ENCODE data around the gene FLAD1. TPM values are rescaled to one million over a fixed set of nuclear protein-coding genes. Genes with fewer than 3 reads are reported as not detected.

The FLAD1 gene
- total RNA-seq, 5 donors from 2014 or later (not counting 1 experiment from before 2014, with no cell fraction given) = 32.8 to 64.3 (median 53.4) TPM

DNA sequence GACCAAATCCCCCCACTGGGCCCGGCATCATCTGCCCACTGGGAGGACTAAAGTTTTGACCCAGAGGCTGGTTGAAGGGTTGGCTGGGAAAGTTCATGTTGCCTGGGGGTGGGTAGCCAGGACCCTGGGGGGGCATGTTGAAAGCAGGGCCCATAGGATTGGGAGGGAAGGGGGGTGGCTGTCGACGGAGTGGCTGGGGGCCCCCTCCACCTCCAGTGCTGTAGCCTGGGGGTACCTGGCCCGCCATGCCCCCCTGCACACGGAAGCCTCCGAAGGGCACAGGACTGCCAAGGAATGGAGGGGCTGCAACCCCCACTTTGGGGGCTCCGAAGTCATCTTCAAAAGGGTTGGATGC, 23.7 kb upstream of the FLAD1 start:
- 90% methylated on average over 2 of the region's 7 CpGs for WGBS (ENCODE audit: insufficient coverage)
- Histone ChIP-seq H3K27ac (ENCODE audit: low read length) (no peak overlapping the region), H3K4me3 (ENCODE audit: control insufficient read depth in 1 of 2, extremely low read depth in 1 of 2, low read length in 1 of 2) (no peak overlapping the region), H3K9me3 (no peaks in the 10 kb centered on the region), H3K27me3 (replicated peaks in 1 of 2; ENCODE audit: control insufficient read depth in 2 of 2, extremely low read depth in 1 of 2, insufficient read depth in 2 of 2, low read length in 1 of 2) (no peaks in the 10 kb centered on the region), H3K36me3 (ENCODE audit: control insufficient read depth in 2 of 2, extremely low read depth in 1 of 2, insufficient read depth in 1 of 2, low read length in 1 of 2) (peaks cover 17 to 40% of the 10 kb centered on the region in 2 donors), H3K4me1 (ENCODE audit: control insufficient read depth in 1 of 2, extremely low read depth in 1 of 2, insufficient read depth in 2 of 2, low read length in 2 of 2) (peaks cover 29 to 68% of the 10 kb centered on the region in 2 experiments)
- peaks cover 12% of the 10 kb centered on the region for H3K36me3 Mint-ChIP-seq
- peak overlapping the region; percentile 31 to 86 (median 34) for H3K4me3 Mint-ChIP-seq
- no peaks in the 10 kb centered on the region for H3K27me3 Mint-ChIP-seq
- no peak for DNase-seq
- ATAC-seq (replicated peaks in 1 of 4) = no peak
- no peaks in the 10 kb centered on the region for H3K9me3 Mint-ChIP-seq
- peaks cover 55 to 65% (median 61%) of the 10 kb centered on the region in 3 donors for H3K4me1 Mint-ChIP-seq
- CTCF ChIA-PET = no interaction called here
- POLR2A ChIA-PET = interaction anchor here (0.6 to 0.7 kb wide), 2 partner anchors 12 to 13 kb away, joined by 3 to 9 read pairs; no protein-coding TSS in a partner anchor
- H3K27ac Mint-ChIP-seq = peak overlapping the region; percentile 57 to 95

DNA sequence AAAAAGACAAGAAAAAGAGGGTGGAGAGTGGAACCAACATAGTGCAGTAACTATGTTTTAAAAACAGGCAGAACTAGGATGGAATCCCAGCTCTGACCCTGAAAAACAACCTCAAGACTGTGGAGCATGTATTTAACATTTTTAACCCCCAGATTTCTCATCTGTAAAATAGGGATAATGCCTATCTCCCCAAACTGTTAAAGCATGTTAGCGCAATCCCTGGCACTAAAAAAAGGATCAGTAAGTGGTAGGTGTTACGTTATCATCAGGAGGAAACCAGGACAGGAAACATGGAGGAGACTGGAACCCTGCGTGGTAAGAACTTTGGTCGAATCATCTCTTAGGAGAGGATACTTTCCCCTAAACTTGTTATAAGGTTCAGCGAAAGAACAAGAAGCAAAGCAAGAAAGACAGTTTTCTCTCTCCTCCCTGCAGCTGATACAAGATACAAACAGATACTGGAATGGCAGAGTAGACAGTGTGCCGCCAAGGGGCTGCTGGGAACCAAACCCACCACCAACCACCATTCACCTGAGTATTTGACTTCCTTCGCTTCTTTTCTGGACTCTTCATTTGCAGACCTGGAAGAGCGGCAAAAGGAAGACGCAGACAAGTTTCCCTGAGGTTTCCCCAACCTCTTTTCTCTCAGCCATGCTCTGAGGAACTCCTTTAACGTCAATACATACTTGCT, 22.6 kb upstream of the FLAD1 start:
- Mint-ChIP-seq H3K4me1 (peaks cover 48 to 55% (median 49%) of the 10 kb centered on the region in 3 donors), H3K27me3 (no peaks in the 10 kb centered on the region), H3K4me3 (peak overlapping the region; percentile 86 to 93 (median 92)), H3K36me3 (peaks cover 19% of the 10 kb centered on the region), H3K9me3 (no peaks in the 10 kb centered on the region), H3K27ac (peak overlapping the region; percentile 95)
- Histone ChIP-seq H3K4me1 (ENCODE audit: control insufficient read depth in 1 of 2, extremely low read depth in 1 of 2, insufficient read depth in 2 of 2, low read length in 2 of 2) (peaks cover 24 to 62% of the 10 kb centered on the region in 2 experiments), H3K4me3 (ENCODE audit: control insufficient read depth in 1 of 2, extremely low read depth in 1 of 2, low read length in 1 of 2) (peak overlapping the region; percentile 69 to 74), H3K27ac (ENCODE audit: low read length) (peak overlapping the region; percentile 82), H3K9me3 (no peaks in the 10 kb centered on the region), H3K36me3 (ENCODE audit: control insufficient read depth in 2 of 2, extremely low read depth in 1 of 2, insufficient read depth in 1 of 2, low read length in 1 of 2) (peaks cover 17 to 49% of the 10 kb centered on the region in 2 donors), H3K27me3 (replicated peaks in 1 of 2; ENCODE audit: control insufficient read depth in 2 of 2, extremely low read depth in 1 of 2, insufficient read depth in 2 of 2, low read length in 1 of 2) (no peaks in the 10 kb centered on the region)
- ChIA-PET POLR2A (interaction anchor here (0.6 to 1.3 kb wide), 5 partner anchors 10 to 53 kb away, joined by 3 to 7 read pairs (median 4); partner anchors contain the start of gene SHC1 (in 1 of the 2)), CTCF (interaction anchor here (0.7 to 2.2 kb wide), 9 partner anchors 13 to 125 kb away, joined by 3 to 8 read pairs (median 4); partner anchors contain the start of genes FLAD1 (in 1 of the 2) and PMVK (in 1 of the 2))
- ATAC-seq (replicated peaks in 1 of 4) = no peak
- peak in 1 of 35 experiments; percentile 36 for DNase-seq
- WGBS (ENCODE audit: insufficient coverage) = 10% methylated on average over 2 of the region's 10 CpGs

DNA sequence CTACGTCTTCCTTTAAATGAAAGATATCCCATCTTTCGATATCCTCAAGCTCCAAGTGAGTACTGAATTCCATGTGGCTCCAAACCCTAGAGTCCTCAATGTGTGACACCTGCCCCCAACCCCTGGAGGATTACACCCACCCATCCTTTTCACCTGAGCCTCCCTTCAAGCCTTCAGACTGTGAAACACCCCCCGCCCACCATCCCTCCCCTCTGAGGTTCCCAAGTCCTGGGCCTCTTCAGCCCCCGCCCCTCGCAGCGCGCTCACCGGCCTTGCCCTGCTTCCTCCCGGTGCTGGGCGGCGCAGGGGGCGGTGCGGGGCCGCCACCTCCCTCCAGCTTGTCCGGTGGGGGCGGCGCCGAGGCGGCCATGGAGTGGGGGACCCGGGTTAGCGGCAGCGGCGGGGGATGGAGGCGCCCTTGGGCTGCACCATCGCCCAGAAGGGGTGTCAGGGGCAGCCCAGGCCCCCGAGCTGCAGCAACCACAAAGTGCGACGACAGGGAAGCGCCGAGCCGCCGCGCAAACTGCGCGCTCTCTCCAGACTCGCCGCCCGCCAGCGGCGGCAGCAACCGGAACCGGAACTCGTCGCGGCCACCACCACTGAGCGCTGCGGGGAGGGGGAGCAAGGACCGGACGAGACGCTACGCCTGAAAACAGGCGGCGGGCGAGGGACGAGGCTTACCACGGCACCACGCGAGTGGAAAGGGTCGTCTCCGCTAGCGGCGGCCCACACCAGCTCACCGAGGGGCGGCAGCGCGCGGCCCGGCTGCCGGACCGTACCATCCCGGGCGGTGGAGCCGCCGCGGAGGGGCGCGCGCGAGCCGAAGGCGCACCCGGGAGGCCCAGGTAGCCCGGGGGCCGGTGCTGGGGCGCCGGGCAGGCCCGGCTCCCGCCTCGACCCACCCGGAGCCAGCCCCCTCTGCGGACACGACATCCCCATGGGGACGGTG, 21.7 kb upstream of the FLAD1 start, which contains the start of gene PYGO2:
PYGO2 (minus strand) TSS at position 576 of the 949 bp plus-strand sequence; CDS start at position 370, 206 bp downstream.
- DNase-seq = peak; percentile 57 to 87 (median 72)
- POLR2A ChIA-PET = interaction anchor here (0.6 to 1.3 kb wide), 7 partner anchors 10 to 352 kb away, joined by 3 to 7 read pairs (median 3); partner anchors contain the start of gene SHC1 (in 1 of the 2)
- H3K4me3 ChIP-seq (ENCODE audit: control insufficient read depth in 1 of 2, extremely low read depth in 1 of 2, low read length in 1 of 2) = peak within 1 kb of the TSS; percentile 69 to 74
- H3K9me3 ChIP-seq = no peaks in the 10 kb centered on the region
- Mint-ChIP-seq H3K27ac (peak within 1 kb of the TSS; percentile 95), H3K4me1 (peaks cover 40 to 46% (median 40%) of the 10 kb centered on the region in 3 donors), H3K27me3 (no peaks in the 10 kb centered on the region), H3K36me3 (peaks cover 21% of the 10 kb centered on the region), H3K9me3 (no peaks in the 10 kb centered on the region), H3K4me3 (peak within 1 kb of the TSS; percentile 86 to 93 (median 92))
- H3K27me3 ChIP-seq (replicated peaks in 1 of 2; ENCODE audit: control insufficient read depth in 2 of 2, extremely low read depth in 1 of 2, insufficient read depth in 2 of 2, low read length in 1 of 2) = no peaks in the 10 kb centered on the region
- H3K4me1 ChIP-seq (ENCODE audit: control insufficient read depth in 1 of 2, extremely low read depth in 1 of 2, insufficient read depth in 2 of 2, low read length in 2 of 2) = peaks cover 22 to 57% of the 10 kb centered on the region in 2 experiments
- WGBS (ENCODE audit: insufficient coverage) = under 1% methylated on average over 91 of the region's 93 CpGs
- H3K27ac ChIP-seq (ENCODE audit: low read length) = peak within 1 kb of the TSS; percentile 82
- CTCF ChIA-PET = interaction anchor here (0.9 to 2.2 kb wide), 7 partner anchors 12 to 124 kb away, joined by 3 to 8 read pairs (median 4); partner anchors contain the start of genes FLAD1 (in 1 of the 2) and PMVK (in 1 of the 2)
- peaks cover 20 to 58% of the 10 kb centered on the region in 2 donors for H3K36me3 ChIP-seq (ENCODE audit: control insufficient read depth in 2 of 2, extremely low read depth in 1 of 2, insufficient read depth in 1 of 2, low read length in 1 of 2)
- ATAC-seq (replicated peaks in 1 of 4) = peak; percentile 79 to 85 (median 84)

DNA sequence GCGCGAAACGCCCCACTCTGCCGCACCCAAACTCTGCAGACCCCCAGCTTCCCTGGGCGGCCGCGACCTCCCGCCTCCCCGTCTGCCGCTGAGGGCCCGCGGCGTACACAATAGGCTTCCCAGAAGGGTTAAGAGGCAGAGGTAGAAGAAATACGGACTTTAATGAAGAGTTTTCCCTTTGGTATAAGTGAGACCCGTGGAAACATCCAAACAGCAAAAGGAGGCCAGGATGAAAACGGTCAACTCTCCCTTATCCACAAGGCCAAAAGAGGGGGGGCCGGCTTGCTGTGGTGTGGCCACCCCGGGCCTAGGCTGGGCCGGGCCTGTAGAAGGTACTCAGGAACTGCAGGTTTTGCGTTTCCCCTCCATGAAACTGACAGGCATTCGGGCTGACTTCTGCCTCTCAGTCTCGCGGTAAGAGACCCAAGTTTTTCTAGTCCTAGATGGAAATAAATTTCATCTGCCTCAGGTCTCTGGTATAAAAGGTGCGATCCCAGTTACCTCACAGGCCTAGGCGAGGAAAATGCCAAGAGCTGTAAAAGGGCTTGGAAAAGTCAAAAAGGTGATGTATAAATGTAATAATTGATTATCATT, 20.9 kb upstream of the FLAD1 start:
- 2% methylated on average over 12 of the region's 25 CpGs for WGBS (ENCODE audit: insufficient coverage)
- peak overlapping the region; percentile 75 for H3K27ac ChIP-seq (ENCODE audit: low read length)
- POLR2A ChIA-PET = interaction anchor here in 1 of 2 donors (0.7 kb wide), 1 partner anchor 174 kb away, joined by 3 read pairs; no protein-coding TSS in a partner anchor
- Mint-ChIP-seq H3K27ac (peak overlapping the region; percentile 90 to 91), H3K9me3 (no peaks in the 10 kb centered on the region), H3K4me1 (peaks cover 33 to 40% (median 38%) of the 10 kb centered on the region in 3 donors), H3K4me3 (peak overlapping the region; percentile 80 to 86 (median 86)), H3K27me3 (no peaks in the 10 kb centered on the region), H3K36me3 (peaks cover 21% of the 10 kb centered on the region)
- no peaks in the 10 kb centered on the region for H3K9me3 ChIP-seq
- no peaks in the 10 kb centered on the region for H3K27me3 ChIP-seq (replicated peaks in 1 of 2; ENCODE audit: control insufficient read depth in 2 of 2, extremely low read depth in 1 of 2, insufficient read depth in 2 of 2, low read length in 1 of 2)
- peaks cover 19 to 50% of the 10 kb centered on the region in 2 experiments for H3K4me1 ChIP-seq (ENCODE audit: control insufficient read depth in 1 of 2, extremely low read depth in 1 of 2, insufficient read depth in 2 of 2, low read length in 2 of 2)
- DNase-seq (peak in 1 of 35 experiments; percentile 44), ATAC-seq (replicated peaks in 1 of 4) (peak; percentile 11 to 25 (median 20))
- peak overlapping the region; percentile 69 to 74 for H3K4me3 ChIP-seq (ENCODE audit: control insufficient read depth in 1 of 2, extremely low read depth in 1 of 2, low read length in 1 of 2)
- H3K36me3 ChIP-seq (ENCODE audit: control insufficient read depth in 2 of 2, extremely low read depth in 1 of 2, insufficient read depth in 1 of 2, low read length in 1 of 2) = peaks cover 20 to 66% of the 10 kb centered on the region in 2 donors
- CTCF ChIA-PET = interaction anchor here (1.5 to 2.2 kb wide), 3 partner anchors 11 to 56 kb away, joined by 4 to 8 read pairs (median 6); no protein-coding TSS in a partner anchor

DNA sequence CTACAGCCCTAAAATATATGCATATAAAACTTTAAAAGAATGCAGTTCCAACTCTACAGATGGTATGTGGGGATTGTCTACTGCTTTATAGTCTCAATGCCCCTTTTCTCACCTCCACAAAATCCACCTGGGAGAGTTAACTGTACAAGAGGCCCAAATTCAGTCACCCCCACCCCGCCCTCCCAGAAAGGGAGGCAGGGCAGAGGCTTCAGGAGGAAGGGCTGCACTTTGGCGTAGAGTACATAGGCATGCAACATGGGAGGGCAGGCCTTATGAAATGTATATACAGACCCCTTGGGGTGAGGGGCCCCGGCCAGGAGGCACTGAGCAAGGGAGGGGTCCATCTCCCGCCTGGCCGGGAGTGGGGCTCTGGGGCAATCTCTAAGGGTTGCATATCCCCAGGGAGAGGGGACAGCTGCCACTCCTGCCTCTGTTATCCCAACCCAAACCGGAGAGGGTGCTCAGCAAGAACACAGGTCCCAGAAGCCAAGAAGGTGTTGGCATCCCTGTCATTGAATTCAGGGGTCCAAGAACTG, 20.3 kb upstream of the FLAD1 start:
- WGBS (ENCODE audit: insufficient coverage) = 95% methylated on average over 3 of the region's 6 CpGs
- no peaks in the 10 kb centered on the region for H3K27me3 Mint-ChIP-seq
- Histone ChIP-seq H3K4me3 (ENCODE audit: control insufficient read depth in 1 of 2, extremely low read depth in 1 of 2, low read length in 1 of 2) (no peak overlapping the region), H3K27ac (ENCODE audit: low read length) (no peak overlapping the region), H3K27me3 (replicated peaks in 1 of 2; ENCODE audit: control insufficient read depth in 2 of 2, extremely low read depth in 1 of 2, insufficient read depth in 2 of 2, low read length in 1 of 2) (no peaks in the 10 kb centered on the region), H3K4me1 (ENCODE audit: control insufficient read depth in 1 of 2, extremely low read depth in 1 of 2, insufficient read depth in 2 of 2, low read length in 2 of 2) (peaks cover 19 to 53% of the 10 kb centered on the region in 2 experiments), H3K36me3 (ENCODE audit: control insufficient read depth in 2 of 2, extremely low read depth in 1 of 2, insufficient read depth in 1 of 2, low read length in 1 of 2) (peaks cover 20 to 67% of the 10 kb centered on the region in 2 donors), H3K9me3 (no peaks in the 10 kb centered on the region)
- DNase-seq = no peak
- H3K27ac Mint-ChIP-seq = peak overlapping the region; percentile 90 to 91
- peak overlapping the region; percentile 80 to 86 (median 86) for H3K4me3 Mint-ChIP-seq
- no peak for ATAC-seq (replicated peaks in 1 of 4)
- H3K36me3 Mint-ChIP-seq = peaks cover 22% of the 10 kb centered on the region
- no peaks in the 10 kb centered on the region for H3K9me3 Mint-ChIP-seq
- POLR2A ChIA-PET = no interaction called here
- CTCF ChIA-PET = interaction anchor here in 1 of 2 donors (2.2 kb wide), 1 partner anchor 55 kb away, joined by 8 read pairs; no protein-coding TSS in a partner anchor
- peaks cover 31 to 38% (median 36%) of the 10 kb centered on the region in 3 donors for H3K4me1 Mint-ChIP-seq
